ENCODE measurements around the gene CPA4.
"Not testable (repeated sequence)": the region's sequence is repeated elsewhere in the genome, so short reads cannot be mapped to it uniquely, and the experiment has no call there.

CPA4 gene

DNA sequence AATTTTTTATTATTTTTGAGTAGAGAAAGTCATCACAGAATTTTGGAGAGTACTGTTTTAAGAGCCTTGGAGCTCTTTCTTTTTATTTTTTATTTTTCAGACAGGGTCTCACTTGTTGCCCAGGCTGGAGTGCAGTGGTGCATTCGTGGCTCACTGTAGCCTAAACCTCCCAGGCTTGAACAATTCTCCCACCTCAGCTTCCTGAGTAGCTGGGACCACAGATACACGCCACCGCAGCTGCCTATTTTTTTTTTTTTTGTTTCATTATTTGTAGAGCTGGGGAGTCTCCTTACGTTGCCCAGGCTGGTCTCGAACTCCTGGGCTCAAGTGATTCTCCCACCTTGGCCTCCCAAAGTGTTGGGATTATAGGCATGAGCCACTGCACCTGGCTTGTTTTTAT lies 10.6 kb downstream of the CPA4 start:
- DNase-seq, result no peak

DNA sequence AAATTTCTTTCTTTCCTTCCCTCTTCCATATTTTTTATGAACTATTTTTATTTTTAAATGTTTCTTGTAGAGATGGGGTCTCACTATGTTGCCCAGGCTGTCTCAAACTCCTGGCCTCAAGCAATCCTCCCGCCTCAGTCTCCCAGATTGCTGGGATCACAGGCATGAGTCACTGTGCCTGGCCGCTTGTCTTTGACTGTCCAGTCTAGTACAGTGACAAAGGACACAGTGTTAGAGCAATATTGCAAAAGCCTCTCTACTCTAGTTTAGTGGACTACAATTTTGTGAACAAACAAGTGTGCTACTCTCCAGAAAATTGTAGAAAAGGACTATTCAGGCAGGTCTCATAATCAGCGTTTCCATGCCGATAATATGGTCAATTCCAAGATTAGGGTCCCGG lies 11.0 kb downstream of the CPA4 start:
- no peak for DNase-seq

DNA sequence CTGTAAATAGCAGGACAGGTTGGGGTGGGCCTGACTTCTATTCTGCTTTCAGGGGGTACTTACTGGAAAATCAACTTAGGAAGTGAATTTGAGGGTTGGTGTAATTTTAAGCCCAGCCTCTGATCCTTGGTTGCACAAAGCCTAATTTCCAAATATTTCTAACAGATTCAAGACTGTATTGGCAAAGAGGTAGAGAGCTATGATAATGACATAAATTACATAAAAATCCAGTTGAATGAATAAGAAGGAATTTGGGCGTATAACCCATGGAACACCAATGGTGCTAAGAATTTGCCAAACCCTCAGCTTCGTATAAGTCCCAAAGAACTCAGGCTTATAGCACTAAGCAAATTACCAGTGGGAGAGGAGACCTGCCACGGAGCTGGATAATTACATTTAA lies 11.9 kb downstream of the CPA4 start:
- DNase-seq, result no peak

DNA sequence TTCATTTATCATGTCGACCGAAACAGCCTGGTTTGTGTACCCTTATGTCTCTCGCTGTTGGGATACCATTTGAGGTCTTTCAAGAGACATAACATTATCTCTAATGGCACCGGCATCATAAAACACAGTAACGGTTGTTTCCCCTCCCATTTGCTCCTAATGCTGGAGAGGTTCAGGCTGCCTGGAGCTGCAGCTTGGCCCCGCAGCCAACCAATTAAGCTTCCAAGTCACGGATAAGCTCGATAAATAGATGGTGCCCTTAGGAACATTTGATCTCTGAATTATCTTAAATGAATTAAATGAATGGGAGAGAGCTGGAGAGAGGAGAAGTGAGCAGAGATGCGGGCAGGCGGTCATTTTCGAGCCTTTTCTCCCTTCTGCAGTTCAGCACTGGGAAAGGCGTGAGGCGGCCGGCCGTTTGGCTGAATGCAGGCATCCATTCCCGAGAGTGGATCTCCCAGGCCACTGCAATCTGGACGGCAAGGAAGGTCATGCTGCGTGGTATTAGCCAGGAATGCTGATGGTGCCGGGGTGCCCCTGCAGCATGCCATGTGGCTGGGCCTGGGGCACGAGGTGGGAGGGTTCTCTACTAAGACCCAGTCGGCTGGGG lies 12.6 kb downstream of the CPA4 start:
- no peak for DNase-seq

DNA sequence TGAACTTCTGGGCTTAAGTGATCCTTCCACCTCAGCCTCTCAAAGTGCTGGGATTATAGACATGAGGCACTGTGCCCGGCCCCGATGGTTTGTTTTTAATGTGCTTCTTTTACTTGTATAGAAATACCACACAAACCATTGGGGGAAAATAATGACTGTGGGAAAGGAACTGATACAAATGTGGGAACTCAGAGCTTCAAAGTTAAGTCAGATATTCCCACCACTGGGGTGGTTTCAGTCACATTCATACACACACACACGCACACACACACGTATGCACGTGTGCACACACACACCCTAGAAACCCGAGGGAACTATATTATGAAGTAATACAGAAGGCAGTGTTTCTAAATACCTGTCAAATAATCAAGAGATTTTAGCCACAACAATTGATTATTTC lies 17.0 kb downstream of the CPA4 start:
- no peak for DNase-seq

DNA sequence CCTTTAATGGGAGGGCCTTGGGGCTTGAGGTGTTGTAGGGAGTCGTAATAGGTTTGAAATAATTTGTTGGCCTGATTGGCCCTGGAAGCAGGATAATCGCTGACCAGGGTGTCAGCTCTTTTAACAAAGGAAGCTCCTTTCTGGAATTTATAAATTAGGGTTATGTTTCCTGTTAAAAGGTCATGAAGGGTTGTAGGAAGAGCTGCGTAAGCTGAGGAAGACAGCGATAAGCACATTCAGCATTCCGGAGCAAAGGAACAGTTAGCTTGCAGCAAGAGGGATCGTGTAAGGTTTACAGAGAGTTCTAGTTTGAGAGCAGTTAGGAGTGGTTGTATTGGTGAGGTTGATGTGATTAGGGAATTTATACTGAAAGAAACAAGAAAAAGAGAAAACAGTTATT lies 21.3 kb downstream of the CPA4 start:
- DNase-seq, result no peak

DNA sequence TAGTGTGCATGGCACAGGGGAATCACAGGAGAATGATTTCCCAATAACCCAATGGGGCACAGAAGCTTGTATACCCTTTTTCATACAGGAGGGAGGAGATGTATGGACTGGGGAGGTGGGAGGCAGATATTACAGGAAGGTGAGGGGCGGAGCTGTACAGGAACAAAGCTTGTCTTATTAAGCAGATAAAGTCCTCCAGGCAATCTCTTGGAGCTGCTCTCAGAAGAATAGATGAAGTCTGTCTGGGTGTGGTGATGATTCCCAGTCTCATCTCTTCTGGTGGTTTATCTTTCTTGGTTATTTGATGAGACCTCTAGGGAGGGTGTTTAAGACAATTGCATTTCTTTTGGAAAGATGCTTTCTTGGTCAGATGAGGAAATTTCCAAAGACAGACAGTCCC lies 26.6 kb downstream of the CPA4 start:
- DNase-seq, result no peak

DNA sequence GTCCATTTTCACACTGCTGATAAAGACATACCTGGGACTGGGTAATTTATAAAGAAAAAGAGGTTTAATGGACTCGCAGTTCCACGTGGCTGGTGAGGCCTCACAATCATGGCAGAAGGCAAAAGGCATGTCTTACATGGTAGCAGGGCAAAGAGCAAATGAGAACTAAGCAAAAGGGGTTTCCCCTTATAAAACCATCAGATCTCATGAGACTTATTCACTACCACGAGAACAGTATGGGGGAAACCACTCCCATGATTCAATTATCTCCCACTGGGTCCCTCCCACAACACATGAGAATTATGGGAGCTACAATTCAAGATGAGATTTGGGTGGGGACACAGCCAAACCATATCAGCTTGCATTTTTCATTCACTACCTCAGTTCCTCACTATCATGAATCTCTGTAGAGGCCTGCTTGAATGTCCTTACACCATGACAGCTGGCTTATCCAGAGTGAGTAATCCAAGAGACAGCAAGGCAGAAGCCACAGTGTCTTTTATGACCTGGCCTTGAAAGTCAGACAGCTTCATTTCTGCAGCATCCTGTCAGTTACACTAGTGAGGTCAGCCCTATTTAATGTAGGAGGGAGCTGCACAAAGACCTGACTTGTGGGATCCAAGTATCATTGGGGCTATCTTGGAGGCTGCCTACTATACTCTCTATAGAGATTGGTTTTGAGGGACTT lies 28.7 kb downstream of the CPA4 start:
- DNase-seq, result not testable (repeated sequence)

DNA sequence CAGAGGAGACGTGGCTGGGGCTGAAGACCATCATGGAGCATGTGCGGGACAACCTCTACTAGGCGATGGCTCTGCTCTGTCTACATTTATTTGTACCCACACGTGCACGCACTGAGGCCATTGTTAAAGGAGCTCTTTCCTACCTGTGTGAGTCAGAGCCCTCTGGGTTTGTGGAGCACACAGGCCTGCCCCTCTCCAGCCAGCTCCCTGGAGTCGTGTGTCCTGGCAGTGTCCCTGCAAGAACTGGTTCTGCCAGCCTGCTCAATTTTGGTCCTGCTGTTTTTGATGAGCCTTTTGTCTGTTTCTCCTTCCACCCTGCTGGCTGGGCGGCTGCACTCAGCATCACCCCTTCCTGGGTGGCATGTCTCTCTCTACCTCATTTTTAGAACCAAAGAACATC lies 29.7 kb downstream of the CPA4 start:
- no peak for DNase-seq

DNA sequence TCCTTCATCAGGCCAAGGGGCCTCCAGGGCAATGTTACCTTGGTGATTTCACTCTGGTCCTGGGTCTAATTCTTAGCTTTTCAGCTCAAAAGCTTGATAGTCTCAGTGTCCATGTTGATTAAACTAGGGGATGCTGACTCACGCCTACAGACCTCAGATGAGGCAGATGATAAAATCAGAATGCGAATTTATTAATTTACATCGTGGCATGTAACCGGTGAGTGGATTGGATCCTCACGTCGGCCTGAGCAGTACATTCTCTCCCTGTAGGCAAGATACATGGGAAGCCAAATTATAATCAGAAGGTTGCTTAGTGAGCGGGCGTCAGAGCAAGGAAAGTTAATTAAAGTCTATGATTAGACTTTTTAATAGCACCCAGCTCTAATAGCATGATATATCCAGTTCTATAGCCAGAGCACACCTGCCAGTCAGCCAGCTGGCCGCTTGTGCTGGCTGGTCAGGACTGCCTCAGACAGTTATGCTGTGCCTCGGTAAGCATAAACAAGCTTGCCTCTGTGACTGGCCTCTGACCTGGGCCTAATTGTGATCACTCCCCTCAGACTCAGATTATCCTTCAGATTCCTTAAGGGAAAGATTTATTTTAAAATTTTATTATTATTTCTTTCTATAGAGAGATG lies 31.5 kb downstream of the CPA4 start:
- DNase-seq, result no peak

DNA sequence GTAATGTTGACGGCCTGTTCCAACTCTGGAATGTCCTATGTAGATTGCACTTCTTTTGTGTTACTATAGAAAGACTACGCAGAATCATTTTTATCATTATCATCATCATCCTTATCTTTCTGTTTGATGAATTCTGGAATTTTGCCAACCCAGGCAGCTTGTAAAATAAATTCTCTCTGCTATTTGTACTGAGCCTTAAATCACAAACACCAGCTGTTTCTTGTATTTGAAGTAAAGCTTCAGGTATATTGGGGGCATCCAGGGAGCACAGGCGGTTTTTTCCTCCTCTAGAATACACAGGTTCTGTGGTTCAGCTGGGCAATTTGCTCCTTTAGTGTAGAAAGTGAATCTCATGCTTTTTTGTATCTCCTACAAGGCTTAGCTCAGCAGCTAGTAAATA lies 36.7 kb downstream of the CPA4 start:
- no peak for DNase-seq

DNA sequence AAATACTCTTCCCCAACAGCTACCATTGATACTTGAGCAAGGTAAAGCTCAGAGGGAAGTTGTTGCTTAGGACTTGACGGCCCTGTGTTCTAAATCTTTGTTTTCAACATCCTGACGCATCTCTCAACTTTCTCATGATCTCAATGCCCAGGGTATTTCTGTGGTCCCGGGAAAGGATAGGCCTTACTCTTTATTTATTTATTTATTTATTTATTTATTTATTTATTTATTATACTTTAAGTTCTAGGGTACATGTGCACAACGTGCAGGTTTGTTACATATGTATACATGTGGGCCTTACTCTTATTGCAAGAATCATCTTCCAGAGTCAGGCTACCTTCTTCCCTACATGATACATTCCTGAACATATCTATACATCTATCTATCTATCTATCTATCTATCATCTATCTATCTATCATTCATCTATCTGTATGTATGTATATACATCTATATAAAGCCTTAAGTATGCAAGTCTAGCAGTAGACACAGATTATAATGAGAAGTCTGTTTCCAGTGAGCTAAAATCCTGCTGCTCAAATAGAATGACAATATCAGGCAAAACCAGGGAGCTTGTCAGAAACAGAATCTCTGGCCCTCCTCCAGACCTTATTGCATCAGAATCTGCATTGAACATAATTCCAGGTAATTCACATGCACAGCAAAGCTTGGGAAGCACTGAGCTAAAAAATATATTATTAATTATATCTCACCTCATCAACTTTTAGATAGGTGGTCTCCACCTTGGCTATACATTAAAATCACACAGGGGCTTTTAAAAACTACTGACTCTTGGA lies 39.5 kb downstream of the CPA4 start:
- DNase-seq, result no peak

DNA sequence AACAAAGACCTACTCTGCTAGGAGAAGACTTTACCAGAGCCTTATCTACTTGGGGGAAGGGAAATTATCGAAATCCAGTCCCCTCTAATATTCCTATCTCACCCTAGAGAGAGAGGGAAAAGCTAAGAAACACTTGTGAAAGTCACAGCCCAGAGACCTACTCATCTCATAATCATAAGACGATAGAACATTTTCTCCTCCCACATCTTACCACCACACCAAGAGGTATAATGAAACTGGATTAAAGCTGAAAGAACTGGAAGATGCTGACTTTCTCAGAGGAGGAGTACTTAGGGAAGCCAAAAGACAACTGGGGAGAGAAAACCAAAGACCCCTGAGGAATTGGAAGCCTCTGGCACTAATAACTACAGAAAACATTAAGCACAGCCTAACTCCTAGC lies 40.9 kb downstream of the CPA4 start:
- DNase-seq, result no peak

DNA sequence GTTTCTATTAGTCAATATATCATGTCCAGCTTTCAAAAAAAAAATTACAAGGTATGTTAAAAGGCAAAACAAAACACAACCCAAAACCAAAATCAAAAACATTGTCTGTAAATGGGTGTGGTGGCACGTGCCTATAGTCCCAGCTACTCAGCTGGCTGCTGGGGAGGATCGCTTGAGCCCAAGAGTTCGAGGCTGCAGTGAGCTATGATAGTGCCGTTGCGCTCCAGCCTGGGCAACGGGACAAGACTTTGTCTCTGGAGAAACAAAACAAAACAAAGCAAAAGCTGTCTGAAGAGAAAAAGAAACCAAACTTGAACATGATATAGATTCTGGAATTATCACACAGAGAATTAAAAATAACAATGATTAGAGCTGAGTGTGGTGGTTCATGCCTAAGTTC lies 41.3 kb downstream of the CPA4 start:
- no peak for DNase-seq

DNA sequence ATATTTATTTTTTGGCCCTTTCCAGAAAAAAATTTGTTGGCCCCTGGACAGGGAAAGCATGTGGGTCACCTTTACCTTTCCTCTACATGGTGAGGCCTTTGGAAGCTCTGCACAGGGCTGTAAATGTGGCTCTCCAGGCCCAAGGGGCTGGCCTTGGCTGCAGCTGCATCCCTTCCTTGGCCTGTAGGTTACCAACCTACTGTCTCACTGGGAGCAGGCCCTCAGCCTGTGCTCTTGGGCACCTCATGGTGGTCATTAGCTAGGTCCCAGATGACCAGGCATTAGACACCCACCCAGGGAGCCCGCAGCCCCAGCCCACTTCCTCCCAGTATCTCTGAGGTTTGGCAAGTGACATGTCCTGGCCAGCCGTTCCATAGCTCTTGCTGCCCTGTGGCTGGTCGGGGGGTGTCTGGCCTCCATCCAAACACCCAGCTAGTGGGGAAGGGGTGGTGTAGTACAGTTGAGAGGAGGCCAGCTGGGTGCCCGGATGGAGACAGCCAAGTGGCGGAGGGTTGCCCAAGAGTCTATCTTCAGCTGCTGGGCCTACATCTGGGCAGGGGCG lies 44.5 kb downstream of the CPA4 start:
- no peak for DNase-seq

DNA sequence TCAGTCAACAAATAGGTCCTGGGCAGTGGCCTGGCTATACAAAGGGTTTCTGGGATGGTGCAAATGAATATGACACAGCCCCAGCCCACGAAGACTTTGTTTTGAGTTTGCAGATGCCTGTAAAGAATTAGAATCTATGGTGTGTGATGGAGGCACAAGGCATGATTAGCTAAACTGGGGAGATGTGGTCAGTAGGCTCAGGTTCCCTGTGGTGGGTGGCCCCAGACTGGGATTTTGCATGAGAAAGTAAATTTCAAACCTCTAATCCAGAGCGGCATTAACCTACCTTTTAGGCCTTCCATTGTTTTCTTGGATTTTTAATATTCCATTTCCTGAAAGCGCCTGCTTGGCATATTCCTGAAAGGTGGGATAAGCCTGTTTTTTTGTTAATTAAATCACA lies 45.3 kb downstream of the CPA4 start:
- no peak for DNase-seq

DNA sequence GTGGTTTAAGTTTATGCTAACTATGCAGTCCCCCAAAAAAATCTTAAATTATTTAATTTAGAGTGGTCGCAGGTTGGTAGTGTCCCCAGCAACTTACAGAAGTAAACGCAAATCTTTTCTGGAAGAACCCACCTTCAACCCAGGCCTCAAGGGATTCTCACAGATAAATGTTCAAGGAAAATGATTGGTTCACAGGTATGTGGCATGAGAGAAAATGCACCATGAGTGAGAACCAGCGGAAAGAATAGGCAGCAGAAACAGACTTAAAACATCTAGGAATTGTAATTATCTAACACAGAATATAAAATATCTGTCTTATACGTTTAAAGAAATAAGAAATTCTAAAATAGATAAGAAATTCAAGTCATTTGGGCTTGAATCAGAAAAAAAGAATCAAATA lies 48.9 kb downstream of the CPA4 start:
- DNase-seq, result no peak

DNA sequence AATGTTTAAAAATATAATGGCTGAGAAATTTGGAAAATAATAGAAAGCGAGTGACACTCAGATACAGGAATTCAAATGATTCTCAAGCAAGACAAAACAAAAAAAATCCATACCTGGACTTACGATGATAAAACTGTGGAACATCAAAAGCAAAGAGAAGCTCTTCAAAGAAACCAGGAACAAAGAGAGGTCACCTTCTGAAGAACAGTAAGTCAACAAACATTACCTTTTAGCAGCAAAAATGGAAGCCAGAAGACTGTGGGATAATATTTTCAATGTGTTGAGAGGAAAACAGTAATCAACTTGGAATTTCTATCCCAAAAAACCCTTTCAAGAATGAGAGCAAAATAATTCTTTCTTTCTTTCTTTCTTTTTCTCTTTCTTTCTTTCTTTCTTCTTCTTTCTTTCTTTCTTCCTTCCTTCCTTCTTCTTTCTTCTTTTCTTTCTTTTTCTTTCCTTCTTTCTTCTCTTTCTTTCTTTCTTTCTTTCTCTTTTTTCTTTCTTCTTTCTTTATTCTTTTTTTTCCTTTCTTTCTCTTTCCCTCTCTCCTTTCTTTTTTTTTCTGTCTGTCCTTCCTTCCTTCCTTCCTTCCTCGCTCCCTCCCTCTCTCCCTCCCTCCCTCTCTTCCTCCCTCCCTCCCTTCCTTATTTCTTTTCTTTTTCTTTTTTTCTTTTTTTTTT lies 49.9 kb downstream of the CPA4 start:
- no peak for DNase-seq

DNA sequence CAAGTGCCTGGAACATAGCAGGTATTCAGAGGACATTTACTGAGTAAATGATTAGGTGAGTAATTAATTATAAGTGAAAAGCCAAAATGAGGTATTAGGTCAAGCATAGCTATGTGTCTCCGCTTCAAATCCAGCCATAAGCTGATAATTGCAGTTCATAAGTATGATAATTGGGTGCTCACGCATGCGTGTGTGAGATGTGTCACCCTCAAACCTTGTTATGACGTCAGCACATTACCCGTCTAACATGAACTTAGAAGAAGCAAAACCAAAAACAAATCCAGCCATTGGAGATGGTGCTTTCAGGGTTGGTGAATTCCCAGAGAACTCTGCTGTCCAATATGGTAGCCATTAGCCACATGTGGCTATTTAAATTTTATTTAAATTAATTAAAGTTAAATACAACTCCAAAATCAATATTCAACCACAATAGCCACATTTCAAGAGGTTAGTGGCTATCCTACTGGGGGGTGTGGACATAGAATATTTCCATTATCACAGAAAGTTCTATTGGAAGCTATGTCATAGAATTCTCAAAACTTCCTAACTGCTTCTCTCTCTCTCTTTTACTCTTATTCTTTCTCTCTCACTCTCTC lies 51.4 kb downstream of the CPA4 start, which contains the start of gene CPA5:
TSS of gene CPA5 (plus strand) at position 546 of the 596 bp plus-strand sequence. CDS start 1,670 bp downstream, outside the sequence.
- DNase-seq, result no peak

DNA sequence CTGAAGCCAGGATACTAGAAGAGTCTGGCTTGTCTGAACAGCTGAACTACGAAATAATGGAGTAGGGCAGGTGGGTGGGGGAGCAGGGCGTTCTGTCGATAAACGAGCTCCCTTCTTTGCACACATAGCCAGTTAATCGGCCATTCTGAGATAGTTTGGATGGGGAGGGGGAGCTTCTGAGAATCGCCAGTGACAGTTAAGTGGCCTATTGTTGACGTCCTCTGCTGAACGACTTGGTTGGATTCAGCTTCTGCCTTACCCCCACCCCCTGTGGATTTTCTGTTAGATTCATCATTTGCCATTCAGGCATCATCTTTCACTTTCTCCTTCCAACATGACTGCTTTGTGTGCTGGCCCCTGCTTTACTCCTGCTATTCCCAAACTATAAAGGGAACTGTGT lies 52.2 kb downstream of the CPA4 start:
- DNase-seq, result no peak

DNA sequence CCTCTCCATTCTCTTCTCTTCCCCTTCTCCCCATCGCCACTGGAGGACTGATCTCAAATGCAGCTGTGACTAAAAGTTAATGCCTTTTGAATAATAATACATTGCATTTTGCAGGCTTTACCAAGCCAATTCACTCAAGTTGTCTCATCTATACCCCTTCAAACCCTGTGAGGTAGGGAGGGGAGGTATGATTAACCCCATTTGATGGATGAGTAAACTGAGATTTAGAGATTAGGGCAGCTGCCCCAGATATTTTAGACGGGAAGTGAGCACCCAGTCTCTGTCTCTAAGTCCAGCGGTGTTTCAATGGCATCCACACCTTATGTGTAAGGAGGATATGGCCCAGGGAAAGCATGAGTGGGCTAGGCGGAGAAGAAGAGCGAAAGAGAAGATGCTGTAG lies 52.8 kb downstream of the CPA4 start:
- DNase-seq, result no peak

DNA sequence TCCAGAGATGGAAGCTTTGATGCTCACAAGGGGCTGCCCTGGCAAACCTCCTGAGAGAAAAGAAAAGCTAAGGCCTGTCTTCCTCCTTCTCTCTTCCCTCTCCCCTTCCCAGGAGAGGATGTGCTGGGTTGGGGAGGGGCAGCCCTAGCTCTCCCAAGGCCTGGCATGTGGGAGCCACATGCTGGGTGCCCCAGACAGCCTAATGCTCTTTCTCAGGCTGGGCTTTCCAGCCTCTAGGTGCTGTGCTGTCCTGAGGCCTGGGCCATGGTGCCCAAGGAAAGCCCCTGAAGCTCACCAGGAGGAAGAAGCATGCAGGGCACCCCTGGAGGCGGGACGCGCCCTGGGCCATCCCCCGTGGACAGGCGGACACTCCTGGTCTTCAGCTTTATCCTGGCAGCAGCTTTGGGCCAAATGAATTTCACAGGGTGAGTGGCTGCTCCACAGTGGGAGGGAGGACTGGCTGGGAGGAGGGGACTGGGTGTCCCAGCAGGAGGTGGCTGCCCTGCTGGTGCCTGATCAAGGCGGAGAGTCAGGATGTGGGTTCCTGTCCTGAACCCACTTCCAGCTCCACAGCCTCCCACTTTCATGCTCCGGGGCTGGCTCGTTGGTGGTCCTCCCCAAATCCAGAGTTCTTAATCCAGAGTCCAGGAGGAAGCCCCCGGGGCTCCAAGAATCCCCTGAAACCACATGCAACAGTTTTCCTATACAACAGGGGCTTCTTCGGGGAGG lies 53.4 kb downstream of the CPA4 start:
- no peak for DNase-seq
